A549 (cell line): Measurements from ENCODE around the gene HDAC5.

ENCODE experiments used
- CTCF ChIP-seq: fragments of >200 bp; sonication (Bioruptor Twin); formaldehyde crosslinking; IDR thresholded peaks from 3 replicates; pipeline ENCODE4 v1.5.1; 2016
- ELK1 ChIP-seq: fragments of 150-350 bp; IDR thresholded peaks from 2 replicates; pipeline ENCODE4 v1.6.1; 2014; ENCODE audit warnings: low read depth, mild to moderate bottlenecking, low read length
- EP300 ChIP-seq, 2 experiments: fragments of >200 bp; sonication (Bioruptor Twin); formaldehyde crosslinking; IDR thresholded peaks; 2 replicates in 1 of 2; 3 replicates in 1 of 2; pipeline ENCODE4 v1.6.1; 2016 to 2017
- PHF8 ChIP-seq: fragments of 200-600 bp; sonication (generic); IDR thresholded peaks from 2 replicates; pipeline ENCODE4 v1.6.1; 2016; ENCODE audit warnings: low read depth, mild to moderate bottlenecking, antibody characterized with exemption, moderate library complexity, borderline replicate concordance
- POLR2A ChIP-seq: IDR thresholded peaks from 2 replicates; pipeline ENCODE4 v1.6.1; 2012; ENCODE audit warnings: mild to moderate bottlenecking, low read length
- POLR2AphosphoS2 ChIP-seq: conservative IDR thresholded peaks from 2 replicates; pipeline ENCODE4 v1.6.1; 2012; ENCODE audit warnings: low read length, improper control_type of control experiment, inconsistent platforms
- REST ChIP-seq: fragments of 200-600 bp; sonication (generic); IDR thresholded peaks from 2 replicates; pipeline ENCODE4 v1.6.1; 2016; ENCODE audit warnings: antibody characterized with exemption, mild to moderate bottlenecking, moderate library complexity

- TF ChIP-seq PHF8: no peak
- no peak for TF ChIP-seq CTCF
- no peak for TF ChIP-seq ELK1
- no peak for TF ChIP-seq EP300 (IDR thresholded peaks at IDR 0.05)
- TF ChIP-seq POLR2AphosphoS2: no peak
- TF ChIP-seq REST: no peak
- no peak for TF ChIP-seq POLR2A
Observed at GRCh38 chr17:44121997-44122815, 1.2 kb downstream of the HDAC5 start.
